Kidney capillary endothelial cell (primary cell): ENCODE results near the gene HOXA4.

Source experiments
- DNase-seq: peaks from one replicate; pipeline ENCODE4 v3.0.0-alpha.2; 2018; ENCODE audit warnings: low spot score

HOXA4 gene

DNA sequence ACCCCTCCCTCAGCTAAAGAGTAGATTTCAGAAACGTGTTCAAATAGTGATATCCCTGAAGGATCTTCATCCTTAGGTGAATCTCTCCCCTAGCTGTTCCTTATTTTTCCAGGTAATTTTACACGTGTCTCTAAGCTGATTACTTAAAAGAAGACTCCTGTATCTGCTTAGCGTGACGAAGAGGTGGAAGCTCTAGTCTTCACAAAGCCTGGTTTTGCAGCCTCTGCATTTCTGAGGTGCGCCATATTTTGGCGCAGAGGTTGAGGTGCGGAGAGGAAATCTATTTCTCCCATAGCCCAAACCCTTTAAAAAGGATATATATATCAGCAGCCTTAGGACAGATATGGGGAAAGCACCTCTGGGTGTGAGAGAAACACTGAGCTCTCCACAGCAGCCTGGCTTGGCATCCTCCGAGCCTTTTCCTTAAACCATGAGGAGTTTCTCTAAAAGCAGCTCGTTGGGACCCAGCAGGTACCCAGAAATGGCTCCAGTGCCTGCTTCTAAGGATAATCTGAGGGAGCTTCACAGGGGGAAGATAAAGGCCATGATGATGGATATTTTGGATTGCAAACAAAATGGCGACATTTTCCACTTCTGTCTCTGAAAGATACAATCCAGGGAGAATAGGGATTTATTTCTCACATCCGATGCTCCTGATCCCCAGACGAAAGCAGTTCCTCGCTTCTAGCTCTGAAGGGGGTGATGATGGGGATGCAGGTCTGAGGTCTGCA is 25.1 kb downstream of the HOXA4 start:
- DNase-seq = no peak

DNA sequence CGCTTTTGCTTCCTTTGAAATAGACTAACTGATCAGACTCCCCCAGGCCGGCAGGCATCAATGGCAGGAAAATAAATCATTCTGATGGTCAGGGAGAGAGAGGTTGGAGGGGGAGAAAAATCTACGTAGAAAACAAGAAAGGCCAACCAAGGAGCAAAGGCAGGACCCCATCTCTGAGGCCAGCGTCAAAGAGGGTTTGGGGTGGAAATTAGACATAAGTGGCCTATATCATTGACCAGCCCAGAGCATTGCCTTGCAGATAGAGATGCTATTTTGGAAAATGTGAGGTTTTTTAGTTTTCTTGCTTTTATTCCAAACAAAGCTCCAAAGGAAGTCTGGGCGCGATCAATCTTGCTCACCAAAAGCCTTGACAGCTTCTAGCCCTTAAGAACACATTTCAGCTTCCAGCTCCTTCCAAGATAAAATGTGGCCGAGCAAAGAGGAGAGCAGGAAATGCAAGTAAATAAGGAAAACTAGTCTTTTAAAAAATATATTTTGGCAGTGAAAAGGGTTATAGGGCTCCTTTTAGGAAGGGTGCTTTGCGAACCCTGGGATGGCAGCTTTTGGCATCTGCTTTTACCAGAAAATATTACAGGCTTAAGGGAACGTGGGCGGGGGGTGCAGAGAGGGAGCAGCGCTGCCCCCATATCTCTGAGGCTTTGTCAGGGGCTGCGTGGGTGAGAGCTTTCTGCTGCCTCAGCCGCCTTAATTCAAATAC is 26.1 kb downstream of the HOXA4 start:
- no peak for DNase-seq

DNA sequence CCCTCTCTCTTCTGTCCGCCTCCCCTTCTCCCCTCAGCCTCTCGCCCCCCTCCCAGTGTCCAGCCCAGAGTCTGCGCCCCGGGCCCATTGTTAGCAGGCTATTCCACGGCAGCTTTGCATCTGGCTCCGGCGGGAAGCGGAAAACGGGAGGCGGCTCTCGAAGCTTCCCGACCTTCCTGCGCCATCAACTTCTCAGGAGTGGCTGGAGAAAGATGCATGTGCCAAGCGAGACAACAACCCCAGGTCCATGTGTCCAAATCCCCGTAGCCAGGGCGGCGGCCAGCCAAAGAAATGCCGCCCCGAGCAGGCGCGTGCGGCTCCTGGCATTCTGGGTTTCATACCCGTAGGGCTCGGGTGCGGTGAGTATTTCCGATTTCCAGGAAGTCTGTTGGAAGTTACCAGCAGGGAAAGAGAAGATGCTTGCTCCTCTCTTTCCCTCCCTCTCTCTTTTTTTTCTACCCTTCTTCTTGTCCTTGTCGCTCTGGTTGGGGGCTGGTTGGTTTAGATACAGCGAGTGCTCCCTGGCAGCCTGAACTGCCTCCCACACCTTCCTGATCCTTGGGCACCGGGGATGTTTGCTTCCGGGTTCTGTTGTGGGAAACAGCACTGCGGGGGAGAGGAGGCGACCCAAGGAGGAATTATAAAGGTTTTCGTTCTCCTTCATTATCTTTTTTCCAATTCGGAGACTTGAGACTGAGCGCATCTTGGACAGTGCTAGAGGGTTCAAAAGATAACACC is 26.9 kb downstream of the HOXA4 start:
- DNase-seq = no peak

DNA sequence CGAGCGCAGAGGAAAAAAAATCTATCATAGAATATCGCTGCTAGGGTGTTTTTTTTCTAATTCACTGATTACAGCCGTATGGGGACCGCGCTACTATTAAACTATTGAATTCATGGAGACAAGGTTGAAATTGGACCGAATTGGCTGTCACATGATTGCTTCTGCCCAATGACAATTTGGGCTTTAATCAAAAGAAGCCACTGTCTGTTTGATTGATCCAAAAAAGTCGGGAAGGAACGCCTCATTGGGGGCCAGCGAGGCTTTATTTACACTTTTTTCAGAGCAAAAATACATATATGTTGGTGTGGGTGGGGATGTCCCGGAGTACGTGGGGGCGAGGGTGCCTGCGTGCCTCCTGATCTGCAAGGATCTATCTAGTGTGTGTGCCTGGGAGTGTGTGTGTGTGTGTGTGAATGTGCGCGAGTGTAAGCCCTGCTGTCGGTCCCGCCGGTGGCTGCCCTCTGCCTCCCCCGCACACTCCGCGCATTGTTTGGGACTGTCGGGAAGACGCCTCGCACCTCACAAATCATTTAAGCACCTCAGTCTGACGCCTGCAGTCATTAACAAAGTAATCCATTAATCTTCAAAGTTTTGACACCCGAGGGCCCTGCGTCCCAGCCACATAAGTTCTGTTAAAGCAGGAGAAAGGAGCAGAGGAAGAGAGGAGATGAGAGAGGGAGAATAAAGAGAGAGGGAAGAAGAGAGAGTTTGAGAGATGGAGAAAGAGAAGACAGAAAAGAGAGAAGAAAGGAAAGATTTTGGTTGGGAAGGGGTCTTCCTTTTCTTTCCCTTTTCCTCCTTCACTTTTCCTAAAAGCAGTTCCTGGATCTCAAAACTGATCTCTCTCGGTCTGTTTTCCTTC is 27.7 kb downstream of the HOXA4 start, which contains the start of gene HOXA2:
TSS of gene HOXA2 (minus strand) at position 103 of the 862 bp plus-strand sequence. CDS start 183 bp downstream, outside the sequence.
- no peak for DNase-seq

DNA sequence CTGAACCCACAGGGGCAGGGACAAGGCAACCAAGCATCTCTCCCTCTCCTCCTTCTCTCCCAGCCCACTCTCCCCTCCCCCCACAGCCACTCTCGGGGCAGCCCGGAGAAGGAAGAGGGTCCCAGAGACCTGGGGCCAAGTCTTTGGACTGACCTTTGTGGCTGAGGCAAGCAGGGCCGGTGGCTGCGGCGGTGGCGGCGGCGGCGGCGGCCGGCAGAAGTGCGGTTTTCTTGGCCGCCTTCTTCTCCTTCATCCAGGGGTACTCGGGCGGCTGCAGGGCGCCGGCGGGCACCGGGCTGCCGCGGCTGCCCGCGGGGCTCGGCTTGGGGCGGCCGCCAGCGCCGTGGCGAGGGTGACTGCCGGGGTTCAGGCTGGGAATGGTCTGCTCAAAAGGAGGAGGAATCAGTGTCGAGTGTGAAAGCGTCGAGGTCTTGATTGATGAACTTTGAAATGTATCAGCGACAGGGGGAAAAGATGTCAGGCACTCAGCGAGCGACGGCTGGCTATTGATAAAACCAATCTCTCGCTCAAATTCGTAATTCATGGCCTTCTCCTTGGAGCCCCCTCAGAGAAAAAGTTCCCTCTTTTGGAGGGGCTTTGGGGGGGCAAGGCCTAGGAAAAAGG is 28.5 kb downstream of the HOXA4 start:
- no peak for DNase-seq

GRCh38 chr7:27101171-27101956 is 29.2 kb downstream of the HOXA4 start:
- DNase-seq = no peak

DNA sequence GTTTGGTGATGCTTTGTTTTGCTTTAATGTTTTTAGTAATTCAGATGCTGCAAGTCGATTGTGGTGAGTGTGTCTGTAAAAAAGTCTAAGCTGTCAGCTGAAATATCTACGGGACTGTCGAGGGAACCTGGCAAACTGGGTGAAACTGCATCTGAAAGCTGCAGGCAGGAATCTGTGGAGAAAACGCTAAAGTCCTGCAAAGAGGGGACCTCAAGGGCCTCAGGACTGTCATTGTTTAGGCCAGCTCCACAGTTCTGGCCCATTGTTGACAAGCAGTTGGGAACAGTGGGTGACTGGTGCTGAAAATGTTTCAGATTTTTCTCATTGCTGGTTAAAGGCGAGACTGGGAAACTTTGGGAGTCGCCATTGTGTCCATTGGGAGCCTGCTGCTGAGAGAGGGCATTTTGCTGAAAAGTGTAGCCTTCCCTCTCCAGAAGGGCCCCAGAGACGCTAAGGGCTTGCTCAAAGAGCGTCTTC is 29.8 kb downstream of the HOXA4 start:
- no peak for DNase-seq

- no peak for DNase-seq
These were observed 30.8 kb downstream of the HOXA4 start for GRCh38 chr7:27099453-27100370.

DNA sequence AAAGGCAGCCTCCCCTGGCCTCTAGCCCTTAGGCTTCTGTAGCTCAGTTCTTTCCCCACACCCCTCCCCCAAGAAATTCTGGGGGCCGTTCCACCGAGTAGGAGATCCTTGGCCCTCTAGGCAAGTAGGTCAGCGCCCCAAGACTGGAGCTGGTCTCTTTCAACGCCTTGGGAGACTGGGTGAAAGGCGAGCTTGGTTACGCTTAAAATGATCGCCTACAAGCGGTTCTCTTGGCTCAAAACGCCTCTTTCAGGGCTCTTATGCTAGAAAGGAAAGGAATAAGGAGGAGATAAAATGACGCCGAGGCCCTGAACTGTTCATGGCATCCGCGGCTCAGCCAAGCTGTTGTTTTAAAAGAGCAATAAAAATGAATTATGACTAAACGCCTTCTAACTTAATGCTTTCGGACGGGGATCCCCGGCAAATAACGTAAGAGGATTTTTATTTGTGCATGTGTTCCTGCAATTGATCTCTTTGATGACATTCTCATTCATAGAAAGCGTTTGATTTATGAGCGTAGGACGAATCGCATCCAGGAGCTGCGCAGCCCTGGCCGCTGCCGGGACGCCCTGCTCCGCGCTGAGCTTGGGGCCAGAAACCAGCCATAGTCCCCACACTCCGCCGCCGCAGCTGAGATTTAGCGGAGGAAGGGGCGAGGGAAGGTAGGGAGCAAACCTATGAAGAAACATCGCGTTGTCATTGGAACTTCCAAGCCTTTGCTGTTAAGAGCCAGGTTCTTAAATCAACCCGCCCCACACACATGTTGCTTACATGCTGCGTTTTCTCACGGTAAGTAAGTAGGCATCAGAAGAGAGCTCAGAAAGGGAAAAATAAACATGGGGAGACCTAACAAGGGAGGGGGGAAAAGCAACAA is 31.7 kb downstream of the HOXA4 start:
- no peak for DNase-seq

GRCh38 chr7:27097686-27098577 is 32.6 kb downstream of the HOXA4 start:
- DNase-seq = no peak

DNA sequence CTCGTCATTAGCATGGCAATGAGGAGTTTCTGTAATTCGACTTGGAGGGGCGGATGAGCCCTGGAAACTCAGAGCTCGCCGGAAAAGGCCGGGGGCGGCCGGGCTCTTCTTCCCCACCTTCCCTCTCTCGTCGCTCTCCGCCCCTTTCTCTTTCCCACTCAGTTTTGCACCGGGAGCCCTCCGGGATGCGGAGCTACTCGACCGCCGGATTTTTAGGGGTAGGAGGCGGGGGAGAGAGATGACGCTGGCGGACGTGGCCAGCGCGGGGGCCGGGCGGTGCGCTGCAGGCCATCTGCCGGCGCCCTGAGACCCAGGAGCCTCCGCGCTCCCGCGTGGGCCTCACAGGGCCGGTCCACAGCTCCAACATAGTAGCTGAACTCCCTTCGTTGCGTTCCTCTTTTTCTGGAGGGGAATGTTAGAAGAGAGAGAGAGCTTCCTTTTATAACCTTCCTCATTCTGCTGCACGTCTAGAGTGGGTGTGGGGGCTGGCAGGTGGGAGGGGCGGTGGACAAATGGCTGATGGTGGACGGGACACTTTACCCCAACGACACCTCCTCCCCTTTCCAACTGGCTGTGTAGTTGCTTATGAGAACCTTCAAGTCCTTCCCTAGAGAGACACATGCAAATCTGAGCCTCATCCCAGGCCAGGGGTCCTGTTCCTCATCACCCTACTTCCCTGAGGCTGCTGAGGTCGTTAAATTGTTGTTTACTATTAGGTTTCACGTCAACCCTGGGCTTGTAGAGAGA is 33.6 kb downstream of the HOXA4 start:
- no peak for DNase-seq

DNA sequence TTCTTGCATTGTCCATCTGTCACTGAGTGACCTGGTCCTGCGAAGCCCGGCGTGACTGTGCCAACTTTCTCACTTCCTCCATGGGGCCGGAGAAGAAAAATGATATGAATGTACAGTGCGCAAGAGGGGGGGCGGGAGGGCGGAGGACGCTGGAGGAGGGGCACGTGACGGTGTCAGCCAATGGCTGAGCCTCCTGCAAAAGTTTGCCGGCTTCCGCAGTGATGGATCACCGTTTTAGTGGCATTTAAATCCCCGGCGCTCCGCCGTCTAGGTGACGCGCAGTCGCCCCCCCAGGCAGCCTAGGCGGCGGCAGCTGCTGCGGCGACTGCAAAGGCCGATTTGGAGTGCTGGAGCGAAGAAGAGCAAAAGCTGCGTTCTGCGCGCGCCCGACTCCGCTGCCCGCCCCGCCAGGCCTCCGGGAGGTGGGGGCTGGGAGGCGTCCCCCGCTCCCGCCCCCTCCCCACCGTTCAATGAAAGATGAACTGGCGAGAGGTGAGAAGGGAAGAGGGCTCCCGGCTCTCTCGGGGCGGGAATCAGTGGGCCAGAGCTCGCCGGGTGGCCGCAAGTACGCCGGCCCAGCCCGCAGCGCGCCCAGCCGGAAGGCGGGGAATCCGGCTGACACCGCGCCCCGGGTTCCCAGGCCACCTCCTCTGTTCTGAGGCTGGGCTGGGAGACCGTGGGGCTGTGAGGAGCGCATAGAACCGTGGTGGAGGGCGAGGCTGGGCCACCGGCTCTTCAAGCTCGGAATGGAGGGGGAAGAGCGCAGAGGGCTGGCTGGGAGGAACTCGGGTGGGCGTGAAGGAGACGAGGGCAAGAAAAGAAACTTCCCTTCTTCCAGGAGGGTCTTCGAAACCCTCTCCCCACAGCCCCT is 34.4 kb downstream of the HOXA4 start, which contains the start of gene HOXA1:
TSS of gene HOXA1 (minus strand) at position 104 of the 871 bp plus-strand sequence. CDS start at position 16, 88 bp downstream.
- peak; percentile 94 for DNase-seq

- no peak for DNase-seq
These were observed 35.3 kb downstream of the HOXA4 start for GRCh38 chr7:27095050-27095896.

DNA sequence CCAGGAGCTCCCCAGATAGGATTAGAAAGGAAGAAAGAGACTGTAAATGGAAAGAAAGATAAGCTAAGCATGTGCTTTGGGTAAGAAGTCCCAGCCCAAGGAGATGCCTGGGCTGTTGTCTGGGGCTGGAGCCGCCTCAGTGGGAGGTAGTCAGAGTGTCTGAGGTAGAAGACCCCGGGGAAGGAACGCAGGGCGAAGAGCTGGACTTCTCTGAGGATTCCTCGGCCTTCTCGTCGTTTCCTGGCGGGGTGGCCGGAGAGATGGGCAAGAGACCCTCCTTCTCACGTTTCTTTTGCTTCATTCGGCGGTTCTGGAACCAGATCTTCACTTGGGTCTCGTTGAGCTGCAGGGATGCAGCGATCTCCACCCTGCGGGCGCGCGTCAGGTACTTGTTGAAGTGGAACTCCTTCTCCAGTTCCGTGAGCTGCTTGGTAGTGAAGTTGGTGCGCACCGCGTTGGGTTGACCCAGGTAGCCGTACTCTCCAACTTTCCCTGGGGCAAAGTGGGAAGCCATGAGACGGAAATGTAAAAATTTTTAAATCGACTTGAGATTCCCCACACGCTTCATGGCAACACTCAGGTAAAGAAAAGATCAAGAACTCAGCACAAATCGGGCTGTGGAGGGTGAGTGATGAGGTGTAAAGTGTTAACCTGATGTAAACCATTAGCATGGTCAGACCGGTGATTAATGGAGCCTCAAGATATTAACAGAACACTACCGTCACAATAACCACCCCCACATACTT is 36.1 kb downstream of the HOXA4 start:
- no peak for DNase-seq
